GM10248 (cell line): ENCODE results near the gene HS3ST5.
"Not testable (repeated sequence)": the region's sequence is repeated elsewhere in the genome, so short reads cannot be mapped to it uniquely, and the experiment has no call there.

Experiments
- CTCF ChIA-PET: fragments of 300-600 bp; sonication (Branson Sonifier 250); formaldehyde crosslinking; extraction: SDS; loops from one replicate; lab custom pipeline; 2021; ENCODE audit warnings: antibody characterized with exemption; lab: Yijun Ruan, JAX
- POLR2A ChIA-PET: fragments of 350-650 bp; sonication (Branson Sonifier 250); formaldehyde crosslinking; extraction: SDS; loops from one replicate; lab custom pipeline; 2020; ENCODE audit warnings: antibody characterized with exemption; lab: Yijun Ruan, JAX
- DNase-seq: peaks from one replicate; pipeline ENCODE4 v3.0.0; 2012; ENCODE audit errors: extremely low spot score
- CTCF ChIP-seq: IDR thresholded peaks from 2 replicates; pipeline ENCODE4 v1.5.1; 2012; ENCODE audit warnings: mild to moderate bottlenecking, low read depth; ENCODE audit errors: extremely low read depth, missing control alignments, control extremely low read depth

The HS3ST5 gene

DNA sequence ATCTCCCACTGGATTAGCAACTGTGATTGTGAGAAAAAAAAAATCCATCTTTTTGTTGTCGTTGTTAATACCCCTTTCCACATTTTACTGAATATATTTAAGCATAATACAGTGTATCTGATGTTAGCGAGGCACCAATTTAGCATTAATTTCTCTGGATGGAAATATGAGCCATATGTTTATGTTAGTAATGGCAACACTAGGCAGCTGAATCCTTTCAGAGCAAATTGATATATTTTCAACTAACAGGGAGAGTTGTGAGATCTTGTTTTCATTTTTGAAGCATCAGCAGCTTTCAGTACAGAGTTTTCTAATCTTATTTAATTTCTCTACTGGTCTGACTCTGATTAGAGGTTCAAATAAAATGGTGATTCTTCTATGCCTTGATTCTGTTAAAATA, 287.1 kb downstream of the HS3ST5 start:
- TF ChIP-seq CTCF: no peak
- ChIA-PET POLR2A (no interaction called here), CTCF (interaction anchor here (1.2 to 1.7 kb wide), 2 partner anchors 10 to 96 kb away, joined by 3 to 4 read pairs; no protein-coding TSS in a partner anchor)
- DNase-seq: no peak

DNA sequence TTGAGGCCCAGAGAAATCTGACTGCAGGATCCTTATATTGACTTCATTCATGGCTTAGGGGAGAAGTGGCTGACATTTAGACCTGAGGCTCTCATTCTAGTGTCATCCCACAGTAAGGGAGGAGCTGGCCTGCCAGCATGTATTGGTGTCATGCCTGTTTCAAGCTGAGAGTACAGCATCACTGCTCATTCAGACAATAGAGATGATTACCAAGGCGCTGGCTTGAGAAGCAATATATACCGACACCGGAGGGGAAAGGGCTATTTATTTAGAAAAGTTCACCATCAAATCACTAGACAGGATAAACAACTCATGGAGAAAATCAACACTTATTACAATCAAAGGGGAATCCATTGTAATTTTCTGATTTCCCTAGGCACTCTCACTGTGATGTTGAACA, 287.5 kb downstream of the HS3ST5 start:
- no peak for DNase-seq
- POLR2A ChIA-PET: no interaction called here
- TF ChIP-seq CTCF: no peak
- CTCF ChIA-PET: interaction anchor here (1.7 kb wide), 1 partner anchor 11 kb away, joined by 4 read pairs; no protein-coding TSS in a partner anchor

GRCh38 chr6:114053791-114054190, 289.0 kb downstream of the HS3ST5 start:
- ChIA-PET CTCF (interaction anchor here (0.9 kb wide), 1 partner anchor 14 kb away, joined by 3 read pairs; no protein-coding TSS in a partner anchor), POLR2A (no interaction called here)
- no peak for TF ChIP-seq CTCF
- no peak for DNase-seq

- CTCF ChIA-PET: interaction anchor here (1.0 to 1.3 kb wide), 2 partner anchors 13 kb away, joined by 3 to 4 read pairs; no protein-coding TSS in a partner anchor
- POLR2A ChIA-PET: no interaction called here
- TF ChIP-seq CTCF: no peak
- no peak for DNase-seq
Observed at GRCh38 chr6:114052141-114052540, 290.7 kb downstream of the HS3ST5 start.

GRCh38 chr6:114051031-114051430, 291.8 kb downstream of the HS3ST5 start:
- no peak for DNase-seq
- CTCF ChIA-PET: interaction anchor here (0.9 to 1.0 kb wide), 2 partner anchors 10 to 29 kb away, joined by 3 read pairs; no protein-coding TSS in a partner anchor
- POLR2A ChIA-PET: no interaction called here

GRCh38 chr6:114049367-114049966, 293.4 kb downstream of the HS3ST5 start:
- no peak for DNase-seq
- no peak for TF ChIP-seq CTCF
- ChIA-PET POLR2A (no interaction called here), CTCF (interaction anchor here (1.1 to 2.0 kb wide), 2 partner anchors 10 to 17 kb away, joined by 3 to 7 read pairs; no protein-coding TSS in a partner anchor)

More at GRCh38 chr6:114051031-114051430, 291.8 kb downstream of the HS3ST5 start:
- no peak for TF ChIP-seq CTCF

DNA sequence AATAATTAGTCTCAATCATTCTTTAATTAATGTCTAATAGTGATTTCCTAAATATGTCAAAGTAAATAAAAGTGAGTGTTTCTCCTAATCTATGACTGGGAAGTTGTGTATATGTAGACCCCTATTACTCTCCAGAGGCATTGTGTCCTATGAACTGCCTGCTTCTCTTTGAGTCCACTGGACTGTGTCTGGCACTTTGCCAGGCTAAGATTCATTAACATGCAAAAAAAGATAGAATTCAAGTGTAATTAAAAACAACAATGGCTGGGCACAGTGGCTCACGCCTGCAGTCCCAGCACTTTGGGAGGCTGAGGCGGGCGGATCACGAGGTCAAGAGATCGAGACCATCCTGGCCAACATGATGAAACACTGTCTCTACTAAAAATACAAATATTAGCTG, 298.3 kb downstream of the HS3ST5 start:
- POLR2A ChIA-PET, CTCF ChIA-PET: not testable (repeated sequence)

More for the DNA sequence above, 298.3 kb downstream of the HS3ST5 start:
- not testable (repeated sequence) for DNase-seq
